ENCODE measurements around the gene DLX6. TPM values are rescaled to one million over a fixed set of nuclear protein-coding genes. Genes with fewer than 3 reads are reported as not detected.

DLX6 gene
- total and polyA plus RNA-seq, 7 donors = 0.09 to 0.16 (median 0.14) TPM; not detected in 4

DNA sequence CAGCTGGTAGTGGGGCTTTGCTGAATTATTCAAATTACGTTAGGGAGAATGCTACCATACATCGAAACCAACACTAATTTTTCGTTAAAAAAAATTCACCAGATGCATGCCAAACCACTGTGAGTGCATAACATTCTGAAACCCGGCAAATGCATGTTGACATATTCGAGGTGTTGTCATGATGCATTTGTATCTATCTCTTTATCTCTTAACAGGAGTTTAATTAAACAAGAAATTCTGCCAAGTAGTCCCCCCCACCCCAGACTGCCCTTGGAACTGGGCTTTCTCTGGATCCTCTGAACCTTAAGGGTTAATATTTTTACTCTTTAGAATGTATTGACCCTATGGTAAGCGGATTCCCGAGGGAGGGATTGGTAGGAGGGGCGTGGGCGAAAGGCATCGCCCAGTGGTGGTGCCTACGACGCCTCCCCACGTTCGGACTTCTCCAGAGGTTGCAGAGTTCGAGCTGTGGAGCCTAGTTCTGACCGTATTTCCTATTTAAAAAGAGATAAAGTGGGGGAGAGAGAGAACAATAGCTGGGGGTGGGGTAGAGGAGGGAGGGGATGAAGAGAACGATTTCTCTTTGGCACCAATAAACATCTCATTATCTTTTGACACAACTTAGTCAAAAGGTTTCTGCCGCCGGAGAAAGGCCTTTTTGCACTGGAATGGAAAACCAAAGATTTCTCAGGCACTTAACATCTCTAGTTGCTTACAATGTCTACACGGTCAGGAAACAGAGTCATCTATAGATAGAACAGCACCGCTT, 7.2 kb downstream of the DLX6 start:
- 9 to 11% methylated on average over 21 of the region's 21 CpGs for WGBS, 2 donors
- intact Hi-C loops (cut with DNase I) = no loop called here
- TF ChIP-seq POLR2A (IDR thresholded peaks at IDR 0.05) (no peak), POLR2AphosphoS5 (IDR thresholded peaks at IDR 0.05) (no peak), EP300 (IDR thresholded peaks at IDR 0.05) (no peak)
- TF ChIP-seq, protein P1, sequence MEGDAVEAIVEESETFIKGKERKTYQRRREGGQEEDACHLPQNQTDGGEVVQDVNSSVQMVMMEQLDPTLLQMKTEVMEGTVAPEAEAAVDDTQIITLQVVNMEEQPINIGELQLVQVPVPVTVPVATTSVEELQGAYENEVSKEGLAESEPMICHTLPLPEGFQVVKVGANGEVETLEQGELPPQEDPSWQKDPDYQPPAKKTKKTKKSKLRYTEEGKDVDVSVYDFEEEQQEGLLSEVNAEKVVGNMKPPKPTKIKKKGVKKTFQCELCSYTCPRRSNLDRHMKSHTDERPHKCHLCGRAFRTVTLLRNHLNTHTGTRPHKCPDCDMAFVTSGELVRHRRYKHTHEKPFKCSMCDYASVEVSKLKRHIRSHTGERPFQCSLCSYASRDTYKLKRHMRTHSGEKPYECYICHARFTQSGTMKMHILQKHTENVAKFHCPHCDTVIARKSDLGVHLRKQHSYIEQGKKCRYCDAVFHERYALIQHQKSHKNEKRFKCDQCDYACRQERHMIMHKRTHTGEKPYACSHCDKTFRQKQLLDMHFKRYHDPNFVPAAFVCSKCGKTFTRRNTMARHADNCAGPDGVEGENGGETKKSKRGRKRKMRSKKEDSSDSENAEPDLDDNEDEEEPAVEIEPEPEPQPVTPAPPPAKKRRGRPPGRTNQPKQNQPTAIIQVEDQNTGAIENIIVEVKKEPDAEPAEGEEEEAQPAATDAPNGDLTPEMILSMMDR (IDR thresholded peaks at IDR 0.05) = no peak
- no peak overlapping the region for H3K27ac ChIP-seq
- no peak for DNase-seq
- H3K4me1 ChIP-seq = peaks cover 0 to 15% (median 11%) of the 10 kb centered on the region in 4 donors
- H3K27me3 ChIP-seq = peaks cover 51 to 100% (median 96%) of the 10 kb centered on the region in 3 donors
- no peaks in the 10 kb centered on the region for H3K36me3 ChIP-seq
- no peaks in the 10 kb centered on the region for H3K9me3 ChIP-seq
- H3K4me3 ChIP-seq = no peak overlapping the region

DNA sequence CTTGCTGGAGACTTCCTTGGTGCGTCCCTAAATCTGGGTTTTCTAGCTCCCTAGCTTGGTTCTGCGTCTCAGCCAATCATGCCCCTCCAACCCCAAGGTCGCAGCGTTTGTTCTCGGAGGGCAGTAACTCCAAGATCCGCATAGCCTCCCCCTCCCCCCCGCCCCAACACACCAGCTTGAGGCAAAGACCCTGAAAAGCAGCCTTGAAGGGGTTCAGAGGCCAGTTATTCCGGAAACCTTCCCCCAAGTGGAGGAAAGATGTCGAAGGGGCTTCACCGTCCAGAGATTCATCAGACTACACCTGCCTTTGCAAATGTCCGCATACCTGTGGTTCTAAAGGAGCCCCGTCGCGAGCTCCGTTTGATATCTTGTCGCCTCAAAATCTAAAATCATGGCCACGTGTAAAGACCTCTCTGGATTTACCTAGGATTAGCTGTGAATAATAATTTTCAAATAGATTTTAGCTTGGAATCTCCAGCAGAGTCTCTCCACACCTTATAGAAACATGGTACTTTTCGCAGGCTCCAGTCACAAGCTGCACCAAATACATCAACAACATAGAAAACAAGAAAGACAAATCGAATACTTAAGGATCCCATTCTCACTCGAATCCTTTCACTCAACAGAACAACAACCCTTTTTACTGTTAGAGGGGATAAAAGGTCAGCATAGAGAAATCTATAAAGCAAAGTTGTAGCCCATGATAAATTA, 7.9 kb downstream of the DLX6 start:
- no peak overlapping the region for H3K4me3 ChIP-seq
- H3K36me3 ChIP-seq = no peaks in the 10 kb centered on the region
- H3K4me1 ChIP-seq = peaks cover 0 to 23% (median 17%) of the 10 kb centered on the region in 4 donors
- no peaks in the 10 kb centered on the region for H3K9me3 ChIP-seq
- intact Hi-C loops (cut with DNase I) = no loop called here
- TF ChIP-seq POLR2A (IDR thresholded peaks at IDR 0.05) (no peak), POLR2AphosphoS5 (IDR thresholded peaks at IDR 0.05) (no peak), EP300 (IDR thresholded peaks at IDR 0.05) (no peak)
- TF ChIP-seq, protein P1 (IDR thresholded peaks at IDR 0.05) = no peak
- H3K27me3 ChIP-seq = peaks cover 52 to 100% (median 96%) of the 10 kb centered on the region in 3 donors
- 7 to 14% methylated on average over 20 of the region's 20 CpGs for WGBS, 2 donors
- no peak overlapping the region for H3K27ac ChIP-seq
- no peak for DNase-seq

DNA sequence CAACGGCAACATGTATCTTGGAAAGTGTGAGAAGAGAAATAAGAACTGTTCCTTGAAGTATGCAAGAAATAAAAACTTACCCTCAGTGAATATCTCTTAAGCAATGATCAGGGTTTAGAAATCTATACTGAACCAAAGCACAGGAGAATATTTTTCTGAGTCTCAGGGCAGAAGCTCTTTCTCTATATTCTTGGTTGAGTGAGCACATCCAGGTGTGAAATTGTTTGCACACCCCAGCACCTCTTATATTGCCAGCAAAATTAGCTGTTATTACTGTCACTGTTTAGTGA, 8.4 kb downstream of the DLX6 start:
- peaks cover 0 to 28% (median 21%) of the 10 kb centered on the region in 4 donors for H3K4me1 ChIP-seq
- WGBS, 2 donors = 18 to 37% methylated on average over 1 of the region's 1 CpG
- no peak for DNase-seq
- no peaks in the 10 kb centered on the region for H3K9me3 ChIP-seq
- no peak overlapping the region for H3K27ac ChIP-seq
- no peak overlapping the region for H3K4me3 ChIP-seq
- no peaks in the 10 kb centered on the region for H3K36me3 ChIP-seq
- TF ChIP-seq, protein P1 (IDR thresholded peaks at IDR 0.05) = no peak
- peaks cover 56 to 100% (median 96%) of the 10 kb centered on the region in 3 donors for H3K27me3 ChIP-seq
- intact Hi-C loops (cut with DNase I) = no loop called here

DNA sequence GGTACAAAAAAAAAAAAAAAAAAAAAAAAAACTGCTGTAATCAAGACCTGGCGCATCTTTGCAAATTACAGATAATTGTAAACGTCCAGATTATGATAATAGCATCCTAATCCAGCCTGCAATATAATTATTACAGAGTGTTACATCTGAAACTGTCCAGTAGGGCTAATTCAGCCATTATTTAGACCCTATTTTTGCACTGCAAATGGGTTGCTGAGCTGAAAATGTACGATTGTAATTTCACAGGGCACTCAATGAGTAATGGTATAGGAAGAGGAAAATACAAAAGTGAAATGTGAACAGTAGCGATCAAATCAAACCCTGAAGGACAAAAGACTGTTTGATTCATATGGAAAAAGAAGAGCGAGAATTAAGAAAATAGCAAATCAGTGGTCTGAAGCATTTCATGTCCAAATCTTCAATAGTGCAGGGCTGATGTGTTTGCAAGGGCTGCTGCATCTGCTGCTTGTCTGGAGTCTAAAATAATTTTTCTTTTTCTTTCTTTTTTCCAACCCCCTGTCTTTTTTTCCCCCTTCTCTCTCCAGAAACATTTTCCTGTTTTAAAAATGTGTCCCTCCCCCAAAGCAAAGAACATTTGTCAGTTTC, 8.9 kb downstream of the DLX6 start:
- intact Hi-C loops (cut with DNase I) = no loop called here
- peaks cover 58 to 100% (median 97%) of the 10 kb centered on the region in 3 donors for H3K27me3 ChIP-seq
- peaks cover 0 to 28% (median 21%) of the 10 kb centered on the region in 4 donors for H3K4me1 ChIP-seq
- TF ChIP-seq, protein P1 (IDR thresholded peaks at IDR 0.05) = no peak
- no peak for TF ChIP-seq POLR2AphosphoS5 (IDR thresholded peaks at IDR 0.05)
- TF ChIP-seq EP300 (IDR thresholded peaks at IDR 0.05) = no peak
- no peak for TF ChIP-seq POLR2A (IDR thresholded peaks at IDR 0.05)
- H3K36me3 ChIP-seq = no peaks in the 10 kb centered on the region
- no peaks in the 10 kb centered on the region for H3K9me3 ChIP-seq
- 11 to 15% methylated on average over 5 of the region's 5 CpGs for WGBS, 2 donors
- H3K4me3 ChIP-seq = no peak overlapping the region
- no peak overlapping the region for H3K27ac ChIP-seq
- no peak for DNase-seq
